Measurements from ENCODE around the gene POLA1.

The POLA1 gene

DNA sequence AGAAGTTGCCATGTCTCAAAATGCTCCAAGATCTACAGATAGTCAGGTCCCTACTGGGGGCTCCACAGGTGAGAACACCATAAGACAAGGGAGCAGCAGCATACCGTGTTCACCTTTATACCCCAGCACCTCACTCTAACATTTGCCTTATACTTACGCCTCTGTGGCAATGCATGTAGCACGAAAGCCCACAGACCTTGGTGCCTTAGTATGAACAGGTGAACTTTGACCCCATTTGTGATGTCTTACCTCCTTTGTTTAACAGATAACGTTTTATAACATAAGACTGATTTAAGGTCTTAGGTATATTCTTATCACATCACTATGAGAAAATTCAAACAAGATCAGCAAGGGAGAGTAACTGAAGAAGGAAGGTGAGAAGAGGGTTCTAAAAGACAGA, 193.2 kb downstream of the POLA1 start:
- no peak for DNase-seq

- DNase-seq = no peak
Measured at GRCh38 chrX:24890677-24891076, 197.0 kb downstream of the POLA1 start.

- no peak for DNase-seq
Measured at GRCh38 chrX:24899391-24899790, 205.7 kb downstream of the POLA1 start.

GRCh38 chrX:24900234-24900633, 206.5 kb downstream of the POLA1 start:
- no peak for DNase-seq

DNA sequence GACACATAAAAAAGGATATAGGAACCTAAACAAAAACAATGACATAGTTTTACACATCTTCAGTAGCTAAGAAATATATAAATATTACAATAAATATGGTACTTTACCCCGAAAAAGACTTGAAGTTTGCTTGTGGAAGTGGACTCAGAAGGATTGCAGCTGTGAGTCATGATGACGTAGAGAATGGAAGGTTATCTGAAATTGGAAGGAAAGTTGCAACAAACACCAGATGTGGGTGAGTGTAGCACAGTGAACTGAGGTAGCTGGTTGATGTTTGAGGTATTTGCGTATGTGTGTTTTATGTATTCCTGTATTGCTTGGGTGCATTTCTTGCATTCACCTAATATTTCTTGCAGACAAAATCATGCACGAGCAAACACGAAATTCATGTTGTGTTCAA, 209.1 kb downstream of the POLA1 start:
- DNase-seq = no peak

DNA sequence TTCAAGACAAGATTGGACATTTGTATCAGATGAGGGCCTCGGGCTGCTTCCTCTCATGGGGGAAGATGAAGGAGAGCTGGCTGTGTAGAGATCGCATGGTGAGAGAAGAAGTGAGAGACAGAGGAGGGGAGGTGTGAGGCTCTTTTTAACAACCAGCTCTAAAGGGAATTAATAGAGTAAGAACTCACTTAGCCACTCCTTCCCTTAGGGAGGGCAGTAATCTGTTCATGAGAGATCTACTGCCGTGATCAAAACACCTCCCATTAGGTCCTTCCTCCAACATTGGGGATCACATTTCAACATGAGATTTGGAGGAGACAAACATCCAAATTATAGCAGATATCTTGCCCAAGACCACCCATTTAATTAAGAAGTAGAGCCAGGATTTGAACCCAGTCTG, 225.0 kb downstream of the POLA1 start:
- DNase-seq = no peak

GRCh38 chrX:24920769-24921168, 227.1 kb downstream of the POLA1 start:
- no peak for DNase-seq

- DNase-seq = no peak
Measured at GRCh38 chrX:24925430-24925829, 231.7 kb downstream of the POLA1 start.

- DNase-seq = no peak
Measured at GRCh38 chrX:24927372-24927771, 233.7 kb downstream of the POLA1 start.

- DNase-seq = no peak
Measured at GRCh38 chrX:24928114-24928513, 234.4 kb downstream of the POLA1 start.

GRCh38 chrX:24934279-24934678, 240.6 kb downstream of the POLA1 start:
- no peak for DNase-seq

GRCh38 chrX:24945009-24945408, 251.3 kb downstream of the POLA1 start:
- no peak for DNase-seq

DNA sequence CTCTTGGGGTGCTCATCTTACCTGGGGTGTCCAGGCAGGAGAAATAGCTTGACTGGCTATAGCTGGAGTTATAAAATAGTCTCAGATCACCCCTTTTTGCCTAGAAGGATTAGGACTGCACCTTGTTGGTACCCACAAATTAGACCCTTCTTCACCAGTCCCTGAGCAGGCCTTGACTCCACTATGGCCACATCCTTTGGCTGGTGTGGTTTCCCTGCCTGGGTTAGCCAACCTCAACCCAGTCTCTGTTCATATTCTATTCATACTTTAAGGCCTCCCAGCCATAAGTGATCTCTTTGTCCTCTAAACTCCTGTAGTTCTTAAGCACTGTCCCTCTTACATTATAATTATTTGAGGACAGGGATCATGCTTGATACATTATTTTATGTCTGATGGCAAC, 252.7 kb downstream of the POLA1 start:
- DNase-seq = no peak

- DNase-seq = no peak
Measured at GRCh38 chrX:24954732-24955131, 261.0 kb downstream of the POLA1 start.

GRCh38 chrX:24955372-24955930, 261.7 kb downstream of the POLA1 start:
- DNase-seq = no peak

DNA sequence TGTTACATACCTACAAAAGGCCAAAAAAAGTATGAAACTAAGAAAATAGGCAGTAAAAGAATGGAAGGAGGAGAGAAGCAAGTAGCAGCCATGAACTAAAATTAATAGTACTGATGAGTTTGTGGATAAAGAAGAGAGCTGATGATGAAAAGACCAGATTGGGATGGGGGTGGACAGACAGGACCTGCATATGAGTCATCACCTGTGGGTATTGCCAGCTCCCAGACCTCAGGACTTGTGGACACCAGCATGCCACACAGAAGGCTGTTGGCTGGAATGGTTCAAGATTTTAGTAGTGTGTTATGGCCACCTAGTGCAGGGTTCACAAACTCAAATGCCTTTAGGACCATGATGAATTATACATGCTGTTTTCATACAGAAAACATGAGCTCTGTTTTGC, 263.1 kb downstream of the POLA1 start:
- DNase-seq = no peak

GRCh38 chrX:24961809-24962208, 268.1 kb downstream of the POLA1 start:
- DNase-seq = no peak

DNA sequence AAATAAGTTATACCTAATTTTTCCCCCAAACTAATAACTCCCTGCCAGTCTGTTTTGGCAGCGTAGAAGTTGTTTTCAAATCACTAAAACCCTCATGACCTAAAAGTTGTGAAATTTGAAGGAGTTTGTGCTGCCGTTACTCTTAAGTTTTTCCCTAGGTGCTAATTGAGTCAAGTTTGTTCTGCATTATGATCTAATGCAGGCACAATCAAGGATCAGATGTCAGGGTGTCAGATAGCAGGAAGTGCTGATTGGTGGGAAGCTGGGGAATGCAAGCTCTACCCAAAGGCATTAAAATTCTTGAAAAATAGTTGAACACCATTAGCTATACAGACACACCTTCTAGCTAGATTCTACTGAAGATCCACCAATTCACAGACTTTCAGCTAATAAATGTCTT, 270.1 kb downstream of the POLA1 start:
- DNase-seq = no peak

GRCh38 chrX:24965372-24965771, 271.7 kb downstream of the POLA1 start:
- no peak for DNase-seq

GRCh38 chrX:24969812-24970211, 276.1 kb downstream of the POLA1 start:
- DNase-seq = no peak

GRCh38 chrX:24979081-24979480, 285.4 kb downstream of the POLA1 start:
- no peak for DNase-seq

GRCh38 chrX:24981030-24981429, 287.3 kb downstream of the POLA1 start:
- DNase-seq = no peak

GRCh38 chrX:24982306-24982965, 288.7 kb downstream of the POLA1 start:
- DNase-seq = no peak

- DNase-seq = no peak
Measured at GRCh38 chrX:24983931-24984330, 290.2 kb downstream of the POLA1 start.

GRCh38 chrX:24985120-24985519, 291.4 kb downstream of the POLA1 start:
- no peak for DNase-seq
